Amniotic epithelial cell (primary cell): ENCODE data around the gene GLIS2.

Experiments
- DNase-seq: peaks from one replicate; pipeline ENCODE4 v3.0.0-alpha.2; 2010; ENCODE audit warnings: low read depth

The GLIS2 gene

GRCh38 chr16:4350787-4351659 is 35.2 kb downstream of the GLIS2 start, which contains the start of gene PAM16:
PAM16 (minus strand) TSS chr16:4351321; CDS start chr16:4351234, 87 bp downstream.
- peak; percentile 87 for DNase-seq

DNA sequence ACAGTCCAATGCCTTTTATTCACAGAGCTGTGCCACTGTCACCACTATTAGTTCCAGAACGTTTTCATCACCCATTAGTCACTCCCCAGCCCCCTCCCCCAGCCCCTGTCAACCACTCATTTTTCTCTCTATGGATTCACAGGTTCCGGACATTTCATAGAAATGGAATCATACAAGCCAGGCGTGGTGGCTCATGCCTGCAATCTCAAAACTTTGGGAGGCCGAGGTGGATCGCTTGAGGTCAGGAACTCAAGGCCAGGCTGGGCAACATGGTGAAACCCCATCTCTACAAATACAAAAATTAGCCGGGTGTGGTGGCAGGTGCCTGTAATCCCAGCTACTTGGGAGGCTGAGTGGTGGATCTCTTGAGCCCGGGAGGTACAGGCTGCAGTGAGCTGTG is 36.0 kb downstream of the GLIS2 start:
- peak; percentile 61 for DNase-seq

GRCh38 chr16:4352843-4353242 is 37.0 kb downstream of the GLIS2 start:
- DNase-seq = no peak

DNA sequence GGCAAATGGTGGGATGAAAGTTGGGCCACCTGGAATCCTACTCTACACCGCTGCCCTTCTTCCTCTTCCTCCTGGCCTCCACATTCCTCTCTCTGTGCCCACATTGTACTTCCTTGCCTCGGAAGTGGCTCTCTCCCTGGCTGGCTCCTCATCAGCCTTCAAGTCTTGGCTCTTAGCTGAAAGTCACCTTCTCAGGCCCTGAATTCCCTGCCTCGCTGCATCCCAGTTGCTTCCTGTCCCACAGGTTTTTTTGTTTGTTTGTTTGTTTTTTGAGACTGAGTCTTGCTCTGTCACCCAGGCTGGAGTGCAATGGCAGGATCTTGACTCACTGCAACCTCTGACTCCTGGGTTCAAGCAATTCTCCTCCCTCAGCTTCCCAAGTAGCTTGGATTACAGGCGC is 37.8 kb downstream of the GLIS2 start:
- DNase-seq = no peak

DNA sequence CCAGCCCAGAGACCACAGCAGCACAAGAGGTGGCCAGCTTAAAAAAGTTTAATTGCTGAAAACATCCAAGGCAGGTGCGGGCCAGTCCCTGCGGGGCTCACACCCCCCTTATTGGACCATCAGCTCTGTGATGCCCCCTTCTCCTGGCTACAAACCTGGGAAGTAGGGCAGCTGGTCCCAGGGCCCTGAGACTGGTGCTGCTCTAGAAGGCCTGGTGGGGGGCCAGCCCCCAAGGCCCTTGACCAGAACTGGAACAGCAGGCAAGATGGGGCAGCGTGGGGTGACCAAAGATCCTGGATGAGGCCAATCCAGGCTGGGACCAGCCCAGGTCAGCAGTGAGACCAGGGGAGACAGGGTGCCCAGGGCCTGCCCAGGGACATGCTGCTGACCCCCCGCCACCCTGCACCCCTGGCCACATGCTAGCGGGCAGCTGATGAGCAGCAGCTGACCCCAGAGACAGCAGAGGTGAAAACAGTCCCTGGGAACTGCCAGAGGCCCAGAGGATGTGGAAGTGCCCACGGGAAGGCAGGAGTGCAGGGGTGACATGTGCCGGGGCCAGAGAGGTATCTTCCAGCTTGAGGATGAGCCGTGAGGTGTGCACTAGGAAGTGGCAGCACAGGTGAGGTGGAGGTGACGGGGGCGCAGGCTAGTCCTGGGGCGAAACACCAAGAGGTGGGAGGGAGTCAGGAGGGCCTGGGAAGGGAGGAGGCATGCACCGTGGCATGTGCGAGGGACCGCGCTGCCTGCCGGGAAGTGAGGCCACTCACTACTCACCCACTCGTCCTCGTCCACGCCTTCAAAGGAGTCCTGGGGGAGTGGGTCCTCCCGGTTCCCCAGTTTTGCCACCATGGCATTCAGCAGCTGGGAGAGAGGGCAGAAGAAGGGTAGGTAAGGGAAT is 38.9 kb downstream of the GLIS2 start:
- no peak for DNase-seq

DNA sequence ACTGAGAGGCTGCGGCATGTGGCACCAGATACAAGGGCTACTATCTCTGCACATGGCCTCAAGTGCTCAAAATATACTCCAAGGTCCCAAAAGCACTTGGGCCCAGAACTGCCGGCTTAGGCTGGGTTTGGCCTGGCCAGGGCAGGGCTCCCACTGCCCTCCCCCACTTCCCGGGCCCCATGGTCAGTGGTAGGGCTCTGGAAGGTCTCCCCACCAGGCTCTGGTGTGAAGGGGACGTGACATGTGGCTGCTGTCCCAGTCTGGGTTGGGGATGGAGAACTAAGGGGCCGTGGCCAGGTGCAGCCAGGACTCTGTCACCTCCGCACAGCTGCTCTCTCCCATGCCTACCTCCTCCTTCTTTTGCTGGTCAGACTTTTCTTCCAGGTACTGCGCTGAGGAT is 41.0 kb downstream of the GLIS2 start:
- DNase-seq = no peak

DNA sequence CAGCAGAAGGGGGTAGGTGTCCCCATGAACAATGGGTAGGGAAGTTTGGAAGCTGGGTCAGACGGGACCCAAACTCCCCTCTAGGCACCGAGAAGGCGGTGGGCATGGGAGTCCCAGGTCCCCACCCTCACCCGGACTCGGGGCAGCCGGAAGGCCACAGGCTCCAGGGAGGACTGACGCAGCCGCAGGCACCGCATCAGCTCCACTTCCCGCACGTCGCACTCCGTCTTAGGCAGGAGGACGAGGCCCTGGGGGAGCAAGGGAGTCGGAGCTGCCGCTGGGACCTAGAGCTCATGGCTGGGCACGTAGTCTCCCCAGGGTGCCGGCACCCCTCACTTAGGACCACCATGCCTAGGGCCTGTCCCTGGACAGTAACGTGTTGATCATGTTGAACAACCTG is 42.4 kb downstream of the GLIS2 start:
- DNase-seq = no peak

GRCh38 chr16:4358831-4359561 is 43.1 kb downstream of the GLIS2 start:
- DNase-seq = no peak

GRCh38 chr16:4359914-4360313 is 44.0 kb downstream of the GLIS2 start:
- no peak for DNase-seq

DNA sequence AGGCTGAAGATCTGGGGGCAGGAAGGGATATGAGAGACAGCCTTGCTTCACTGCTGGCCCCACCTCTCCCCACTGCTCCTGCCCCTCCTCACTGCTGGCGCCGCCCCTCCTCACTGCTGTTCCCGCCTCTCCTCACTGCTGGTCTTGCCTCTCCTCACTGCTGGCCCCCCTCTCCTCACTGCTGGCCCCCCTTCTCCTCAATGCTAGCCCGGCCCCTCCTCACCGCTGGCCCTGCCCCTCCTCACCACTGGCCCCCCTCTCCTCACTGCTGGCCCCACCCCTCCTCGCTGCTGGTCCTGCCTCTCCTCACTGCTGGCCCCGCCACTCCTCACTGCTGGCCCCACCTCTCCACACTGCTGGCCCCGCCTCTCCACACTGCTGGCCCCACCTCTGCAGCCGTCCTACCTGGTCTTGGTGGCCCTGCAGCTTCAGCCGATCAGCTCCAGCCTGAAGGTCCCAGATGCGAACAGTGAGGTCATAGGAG is 44.7 kb downstream of the GLIS2 start:
- DNase-seq = peak; percentile 35

DNA sequence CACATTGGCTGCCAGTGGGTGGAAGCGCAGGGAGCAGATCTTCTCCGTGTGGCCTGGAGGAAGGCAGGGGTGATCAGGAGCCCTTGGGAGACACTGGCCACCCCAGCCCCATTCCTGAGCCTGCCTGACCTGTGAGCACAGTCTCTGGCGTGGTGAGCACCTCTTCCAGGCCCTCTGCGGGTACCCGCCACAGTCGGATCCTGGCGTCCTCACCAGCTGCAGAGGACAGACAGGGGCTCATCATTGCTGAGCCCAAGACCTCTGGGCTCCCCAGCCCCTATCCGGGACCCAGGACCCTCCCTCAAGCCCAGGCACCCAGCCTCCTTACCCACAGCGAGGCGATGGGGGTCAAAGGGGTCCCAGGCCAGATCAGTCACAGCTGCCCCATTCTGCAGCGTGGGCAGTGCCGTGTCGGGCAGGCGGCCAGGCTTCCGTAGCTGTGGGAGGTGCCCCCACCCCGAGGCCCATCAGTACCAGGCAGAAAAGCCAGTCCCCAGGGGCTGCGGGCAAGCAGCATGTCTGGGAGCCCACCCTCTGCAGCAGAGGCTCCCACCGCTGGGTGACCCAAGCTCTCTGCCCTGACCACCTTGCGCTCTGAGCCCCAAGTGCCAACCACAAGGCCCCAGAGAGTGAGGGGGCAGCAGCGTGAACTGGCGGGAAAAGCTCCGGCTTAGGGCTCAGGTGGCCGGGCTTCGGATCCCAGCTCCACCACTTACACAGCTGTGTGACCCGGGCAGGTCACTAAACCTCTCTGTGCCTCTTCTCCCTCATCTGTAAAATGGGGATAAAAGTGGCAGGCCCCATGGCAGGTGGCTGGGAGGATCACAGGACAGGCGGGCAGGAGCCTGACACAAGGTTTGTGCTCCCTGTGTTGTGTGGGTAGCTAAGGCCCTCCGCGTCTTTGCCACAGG is 45.4 kb downstream of the GLIS2 start:
- DNase-seq = no peak

DNA sequence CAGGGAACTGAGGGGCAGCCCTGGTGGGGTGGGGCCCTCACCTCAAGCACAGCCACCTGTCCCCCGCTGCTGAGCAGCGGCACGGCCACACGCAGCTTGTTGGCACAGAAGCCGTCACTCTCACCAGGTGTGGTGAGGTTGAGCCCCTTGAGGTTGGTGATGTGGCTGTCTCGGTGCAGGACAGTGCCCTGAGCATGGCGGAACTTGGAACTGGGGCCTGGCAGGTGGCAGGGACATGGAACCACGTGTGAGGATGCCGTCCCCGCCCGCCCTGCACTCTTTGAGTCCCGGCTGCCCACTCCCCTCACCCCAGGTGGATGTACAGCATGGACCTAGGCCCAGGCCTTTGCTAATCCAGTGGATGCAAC is 46.1 kb downstream of the GLIS2 start:
- DNase-seq = no peak

DNA sequence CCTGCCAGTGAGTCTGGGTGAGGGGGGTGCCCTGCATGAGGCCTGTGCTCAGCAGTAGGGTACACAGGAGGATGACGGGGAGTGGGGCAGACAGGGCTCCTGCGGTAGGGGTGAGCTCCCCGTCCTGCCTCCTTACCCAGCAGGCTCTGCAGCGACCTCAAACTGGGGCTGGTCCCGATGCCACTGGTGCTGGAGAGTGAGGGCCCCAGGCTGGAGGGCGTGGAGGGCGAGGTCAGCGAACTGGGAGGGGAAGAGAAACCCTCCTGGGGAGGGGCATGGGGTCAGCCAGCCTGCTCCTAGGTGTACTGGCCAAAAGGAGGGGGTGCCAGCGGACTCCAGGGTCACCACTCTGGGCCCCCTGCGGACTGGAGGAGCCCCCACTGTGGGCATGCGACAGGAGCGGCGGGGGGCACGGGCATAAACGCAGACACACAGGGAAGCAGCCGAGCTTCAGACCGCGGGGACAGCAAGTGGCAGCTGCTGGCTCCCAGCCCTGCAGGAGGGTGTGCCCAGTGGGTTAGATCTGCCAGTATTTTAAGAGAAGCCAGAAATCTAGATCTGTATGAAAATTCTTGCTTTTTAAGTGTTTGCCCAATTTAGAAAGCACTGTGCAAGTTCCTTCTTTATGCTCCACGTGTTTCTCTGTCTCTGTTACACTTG is 46.7 kb downstream of the GLIS2 start:
- no peak for DNase-seq

DNA sequence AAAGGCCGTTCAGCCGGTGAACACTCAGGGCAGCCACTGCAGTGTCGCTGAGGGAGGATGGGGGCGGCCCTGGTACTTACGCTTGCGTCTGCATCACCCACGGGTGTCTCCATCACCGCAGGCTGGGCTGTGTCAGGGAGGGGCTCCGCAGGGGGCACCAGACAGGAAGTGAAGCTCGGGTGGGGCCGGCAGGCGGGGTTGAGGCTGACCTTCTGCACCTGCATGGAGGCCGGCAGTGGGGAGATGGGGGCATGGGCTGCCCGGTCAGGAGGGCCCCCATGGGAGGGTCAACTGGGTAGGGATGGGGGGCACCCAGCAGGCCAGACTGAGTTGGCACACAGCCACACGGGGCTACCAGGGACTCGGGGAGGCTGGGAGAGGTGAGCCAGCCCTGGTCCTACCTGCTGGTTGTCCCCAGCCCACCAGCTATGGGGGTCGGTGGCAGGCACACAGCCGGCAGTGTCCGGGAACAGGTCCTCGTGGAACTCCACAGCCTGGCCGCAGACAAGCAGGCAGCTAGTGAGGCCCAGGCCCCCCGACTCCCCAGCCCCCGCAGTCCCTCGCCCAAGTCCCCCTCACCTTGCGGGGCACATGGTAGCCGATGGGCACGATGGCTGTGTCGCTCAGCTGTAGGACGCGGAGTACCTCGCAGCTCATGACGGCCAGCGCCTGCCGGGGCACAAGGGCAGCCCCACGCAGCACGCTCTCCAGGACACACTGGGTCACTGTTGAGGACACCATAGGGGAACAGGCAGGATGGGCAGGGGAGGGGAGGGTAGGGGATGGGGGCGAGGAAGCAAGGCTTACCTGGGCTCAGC is 48.5 kb downstream of the GLIS2 start:
- no peak for DNase-seq

DNA sequence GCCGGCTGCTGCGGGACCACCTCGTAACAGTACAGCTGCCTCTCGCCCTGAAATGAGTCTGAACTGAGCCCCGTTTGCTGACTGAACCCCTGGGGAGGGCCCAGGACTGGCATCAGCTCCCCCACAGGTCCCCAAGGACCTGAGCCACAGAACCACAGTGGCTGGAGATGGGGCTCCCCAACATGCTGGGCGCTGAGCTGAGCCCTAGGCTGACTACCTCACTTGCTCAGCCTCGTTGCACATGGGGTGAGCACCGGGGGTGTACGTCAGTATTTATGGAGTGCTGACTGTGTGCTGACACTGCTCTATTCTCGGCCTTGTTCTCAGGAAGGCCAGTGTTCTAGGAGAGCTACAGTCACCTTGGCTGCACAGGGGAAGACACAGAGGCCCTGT is 49.1 kb downstream of the GLIS2 start:
- DNase-seq = no peak

DNA sequence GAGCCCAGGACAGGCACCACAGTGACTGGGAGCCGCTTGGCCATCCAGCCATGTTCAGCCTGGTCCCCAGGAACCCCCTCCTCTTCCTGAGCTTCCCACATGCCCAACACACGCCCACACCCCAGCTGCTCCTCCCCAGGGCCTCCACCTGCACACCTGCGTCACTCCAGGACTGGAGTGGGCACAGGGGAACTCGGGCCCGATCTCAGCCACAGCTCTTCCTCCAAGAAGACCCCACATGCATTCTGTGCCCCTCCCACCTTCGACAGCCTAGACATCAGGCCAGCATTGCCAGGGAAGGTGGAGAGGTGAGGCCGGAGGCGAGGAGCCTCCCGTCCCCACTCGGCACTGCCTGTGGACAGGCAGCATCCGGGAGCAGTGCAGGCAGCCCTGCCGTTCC is 49.7 kb downstream of the GLIS2 start:
- DNase-seq = no peak

GRCh38 chr16:4366016-4366415 is 50.1 kb downstream of the GLIS2 start:
- DNase-seq = no peak

DNA sequence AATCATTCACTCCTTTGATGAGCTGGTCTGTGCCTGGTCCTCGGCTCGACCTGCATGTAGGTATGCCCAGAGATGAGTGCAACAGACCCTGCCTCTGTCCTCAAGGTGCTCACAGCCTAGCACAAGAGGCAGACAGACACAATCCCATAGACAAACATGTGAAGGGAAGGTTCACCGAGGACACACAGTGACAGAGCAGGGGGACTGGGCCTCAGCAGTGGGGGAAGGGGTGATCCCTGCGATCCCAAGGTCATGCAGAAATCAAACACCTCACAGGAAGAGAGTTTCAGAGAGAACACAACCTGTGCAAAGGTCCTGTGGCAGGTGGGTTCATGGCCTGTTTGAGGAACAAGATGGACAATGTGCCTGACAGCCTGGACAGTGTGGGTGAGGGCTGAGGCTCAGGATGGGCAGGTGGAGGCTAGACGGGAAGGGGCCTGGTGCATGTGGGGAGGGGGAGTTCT is 51.6 kb downstream of the GLIS2 start:
- no peak for DNase-seq

GRCh38 chr16:4369007-4369733 is 53.3 kb downstream of the GLIS2 start:
- peak; percentile 50 for DNase-seq
